ENCODE results near the gene ABHD6.

- no peak for TF ChIP-seq EP300 (IDR thresholded peaks at IDR 0.05)
- TF ChIP-seq CTCF (IDR thresholded peaks at IDR 0.05), result no peak
- TF ChIP-seq POLR2A (IDR thresholded peaks at IDR 0.05), result no peak
Measured at GRCh38 chr3:58270485-58270884, 32.9 kb downstream of the ABHD6 start.
